Measurements from ENCODE around the gene SLC23A3.

Gene SLC23A3

GRCh38 chr2:219169930-219170654, at the start of gene SLC23A3:
Gene SLC23A3 (minus strand): TSS chr2:219170029. CDS start chr2:219169984, 45 bp downstream.
- DNase-seq (ENCODE audit: low read depth, low spot score): no peak

GRCh38 chr2:219218732-219219701, 49.2 kb upstream of the SLC23A3 start, which contains the start of gene ABCB6:
Gene ABCB6 (minus strand): TSS chr2:219218958. CDS start chr2:219218673, 285 bp downstream.
- peak; percentile 83 for DNase-seq (ENCODE audit: low read depth, low spot score)

DNA sequence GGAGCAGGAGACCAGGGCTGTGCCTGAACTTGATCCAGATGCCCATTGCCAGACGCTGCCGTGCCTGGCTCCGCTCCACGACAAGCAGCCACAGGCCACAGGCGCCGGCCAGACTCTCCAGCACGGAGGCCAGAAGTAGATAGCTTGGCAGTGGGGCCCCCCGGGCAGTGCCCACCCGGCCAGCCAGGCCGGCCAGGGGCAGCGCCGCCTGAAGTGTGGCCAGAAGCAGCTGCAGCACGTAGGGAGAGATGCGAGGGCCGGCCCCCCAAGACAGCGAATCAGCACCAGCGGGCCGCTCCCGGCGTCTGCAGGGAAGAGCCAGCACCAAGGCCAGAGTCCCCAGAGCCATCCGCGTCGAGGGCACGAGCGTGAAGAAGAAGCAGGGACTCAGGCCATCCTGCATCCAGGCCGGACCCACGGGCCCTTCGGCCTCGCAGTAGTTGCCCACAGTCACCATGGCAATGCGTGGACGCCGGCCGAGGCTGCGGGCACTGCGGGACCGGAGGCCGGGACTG, 48.4 kb upstream of the SLC23A3 start:
- no peak for DNase-seq (ENCODE audit: low read depth, low spot score)

- no peak for DNase-seq (ENCODE audit: low read depth, low spot score)
These were observed 46.7 kb upstream of the SLC23A3 start for GRCh38 chr2:219216535-219216915.

GRCh38 chr2:219215871-219216534, 46.2 kb upstream of the SLC23A3 start:
- no peak for DNase-seq (ENCODE audit: low read depth, low spot score)

DNA sequence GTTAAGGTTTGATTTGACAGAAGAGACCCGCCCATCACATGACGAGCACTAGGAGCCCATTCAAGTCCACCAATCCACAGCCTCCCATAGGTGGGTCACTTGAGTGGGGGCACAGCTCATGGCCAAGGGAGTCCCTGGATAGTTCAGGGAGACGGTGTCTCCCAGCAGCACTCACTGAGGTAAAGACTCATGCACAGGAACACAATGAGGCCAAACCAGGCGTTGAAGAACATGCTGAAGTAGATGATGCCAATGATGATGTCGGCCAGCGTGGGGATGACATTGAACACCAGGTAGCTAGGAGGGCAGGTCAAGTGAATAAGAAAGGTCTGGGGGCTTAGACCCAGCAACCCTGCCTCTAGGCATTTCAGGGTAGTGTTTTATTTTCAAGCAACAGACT, 45.0 kb upstream of the SLC23A3 start:
- DNase-seq (ENCODE audit: low read depth, low spot score): no peak

DNA sequence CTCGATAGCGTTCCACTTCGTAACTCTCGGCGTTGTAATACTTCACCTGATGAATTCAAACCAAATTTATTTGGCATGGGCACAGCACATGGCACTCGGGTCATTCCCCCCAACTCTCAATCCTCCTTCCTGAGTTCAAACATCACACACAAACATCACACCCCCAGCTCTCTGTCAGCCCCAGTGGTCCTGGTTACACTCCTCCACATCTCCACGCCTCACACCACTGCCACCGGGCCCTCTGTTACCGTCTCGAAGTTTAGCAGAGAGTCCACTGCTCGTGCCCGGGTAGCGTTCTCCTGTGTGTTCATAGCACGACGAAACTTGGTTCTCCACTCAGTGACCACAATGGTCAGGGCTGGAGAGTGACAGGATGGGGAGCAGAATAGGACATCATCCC, 44.3 kb upstream of the SLC23A3 start:
- DNase-seq (ENCODE audit: low read depth, low spot score): no peak

DNA sequence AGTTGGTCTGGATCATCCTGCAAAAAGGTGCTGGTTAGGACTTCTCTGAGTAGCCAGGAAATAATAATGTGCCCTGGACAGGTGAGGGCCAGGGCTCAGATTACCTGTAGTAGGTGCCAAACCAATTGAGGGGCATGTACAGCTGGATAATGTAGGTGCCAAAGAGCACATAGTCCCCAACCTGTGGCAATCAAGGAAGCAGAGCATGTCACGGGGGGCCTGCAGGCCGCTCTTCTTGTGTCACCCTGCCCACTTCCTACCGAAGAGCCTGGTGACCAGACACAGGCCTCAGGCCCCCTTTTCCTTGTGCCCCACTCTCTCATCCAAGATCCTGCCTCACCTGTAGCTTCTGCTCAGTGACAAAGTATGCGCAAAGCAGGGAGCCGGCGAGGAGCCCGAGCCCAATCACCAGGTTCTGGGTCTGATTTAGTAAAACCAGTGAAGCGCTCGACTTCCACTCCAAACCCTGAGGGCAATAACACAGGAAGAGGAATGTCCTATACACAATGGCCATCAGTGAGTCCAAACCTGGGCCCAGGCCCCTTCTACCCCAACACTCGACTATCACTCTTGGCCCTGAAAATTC, 43.8 kb upstream of the SLC23A3 start:
- no peak for DNase-seq (ENCODE audit: low read depth, low spot score)

DNA sequence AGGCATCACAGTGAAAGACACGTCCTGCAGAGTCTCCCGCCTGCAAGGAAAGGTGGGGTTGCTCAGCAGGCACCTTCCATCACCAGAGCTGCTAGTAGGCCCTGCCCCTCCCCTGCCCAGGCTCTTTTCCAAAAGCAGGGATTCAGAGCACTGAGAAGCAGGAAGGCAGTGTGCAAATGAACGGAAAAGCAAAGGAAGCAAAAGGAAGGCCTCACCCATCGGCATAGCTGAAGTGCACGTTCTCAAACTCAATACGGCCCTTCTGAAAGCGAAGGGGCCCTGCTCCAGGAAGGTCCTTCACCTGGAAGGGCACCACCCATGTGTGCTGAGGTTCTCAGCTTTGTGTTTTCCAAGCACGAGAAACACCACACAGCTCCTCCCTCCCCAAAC, 43.2 kb upstream of the SLC23A3 start:
- DNase-seq (ENCODE audit: low read depth, low spot score): no peak

- no peak for DNase-seq (ENCODE audit: low read depth, low spot score)
These were observed 41.1 kb upstream of the SLC23A3 start for GRCh38 chr2:219210886-219211362.

GRCh38 chr2:219210196-219210885, 40.5 kb upstream of the SLC23A3 start:
- DNase-seq (ENCODE audit: low read depth, low spot score): no peak

DNA sequence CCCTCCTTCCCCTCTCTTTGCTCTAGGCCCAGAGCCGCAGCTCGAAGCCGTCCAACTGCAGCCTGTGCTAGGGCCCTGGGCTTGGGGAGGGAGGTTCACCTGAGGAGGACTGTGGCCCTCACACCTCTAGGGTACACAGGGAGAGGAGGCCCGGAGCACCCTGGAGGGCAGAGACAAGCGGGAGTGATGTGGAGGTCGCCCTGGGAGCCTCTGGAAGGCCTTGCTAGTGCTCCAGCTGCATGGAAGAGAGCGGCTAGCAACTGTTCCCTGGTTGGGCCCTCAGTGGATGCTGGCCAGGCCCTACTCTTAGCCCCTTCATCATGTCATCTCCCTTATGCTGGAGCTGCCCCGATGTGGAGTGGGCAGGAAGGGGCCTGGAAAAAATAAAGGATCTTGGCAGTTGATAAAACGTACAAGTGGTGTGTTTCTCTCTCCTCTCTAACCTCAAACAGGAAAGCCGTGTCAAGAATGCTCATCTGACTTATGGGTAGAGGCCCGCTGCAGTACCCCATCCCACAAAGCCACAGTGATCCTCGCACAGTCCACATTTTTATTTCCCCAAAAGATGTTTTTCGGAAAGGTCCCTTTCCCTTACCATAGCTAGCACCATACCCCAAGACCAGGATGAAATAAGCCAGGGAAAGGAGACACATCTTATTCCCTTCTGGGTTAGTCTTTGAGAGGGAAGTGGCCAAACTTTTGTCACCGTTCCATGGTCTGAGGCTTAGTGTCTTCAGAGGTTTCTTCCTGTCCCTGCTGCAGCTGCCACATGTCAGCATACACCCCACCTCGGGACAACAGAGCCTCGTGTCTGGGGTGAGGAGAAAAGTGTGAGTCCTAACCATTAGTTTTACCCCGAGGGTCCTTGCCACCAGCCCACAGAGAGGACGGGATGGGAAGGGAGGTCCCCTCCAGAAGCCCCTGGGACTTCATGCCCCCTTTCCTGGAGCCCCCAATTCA, 39.7 kb upstream of the SLC23A3 start:
- no peak for DNase-seq (ENCODE audit: low read depth, low spot score)

- DNase-seq (ENCODE audit: low read depth, low spot score): no peak
These were observed 38.3 kb upstream of the SLC23A3 start for GRCh38 chr2:219207884-219208740.

DNA sequence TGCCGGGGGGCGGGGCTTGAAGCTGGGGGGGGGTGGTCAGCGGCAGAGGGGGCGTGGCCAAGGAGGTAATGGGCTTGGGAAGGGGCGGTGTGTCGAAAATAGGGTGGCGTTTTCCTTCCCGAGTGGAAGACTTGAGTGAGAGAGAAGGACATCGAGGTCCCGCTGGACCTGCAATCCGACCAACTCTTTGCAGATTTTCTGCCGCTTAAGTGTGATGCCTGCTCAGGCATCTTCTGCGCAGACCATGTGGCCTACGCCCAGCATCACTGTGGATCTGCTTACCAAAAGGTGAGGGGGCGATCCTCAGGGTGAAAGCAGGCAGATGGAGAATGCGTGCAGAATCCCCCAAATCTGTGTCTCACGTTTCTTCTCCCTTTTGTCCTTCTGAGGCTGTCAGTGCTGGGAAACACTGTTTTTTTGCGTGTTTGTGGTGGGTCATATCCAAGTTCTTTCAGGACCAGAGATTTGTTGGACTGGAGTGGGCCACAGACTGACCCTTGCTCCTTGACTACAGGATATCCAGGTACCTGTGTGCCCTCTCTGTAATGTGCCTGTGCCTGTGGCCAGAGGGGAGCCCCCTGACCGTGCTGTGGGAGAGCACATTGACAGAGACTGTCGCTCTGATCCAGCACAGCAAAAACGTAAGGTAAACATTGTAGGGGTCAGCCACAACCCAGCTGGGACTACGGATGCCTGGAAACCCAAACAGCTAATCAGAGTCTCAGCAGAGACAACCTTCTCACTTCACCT, 37.5 kb upstream of the SLC23A3 start:
- DNase-seq (ENCODE audit: low read depth, low spot score): no peak

- DNase-seq (ENCODE audit: low read depth, low spot score): peak; percentile 87
These were observed 36.7 kb upstream of the SLC23A3 start, which contains the start of gene ZFAND2B for GRCh38 chr2:219206328-219207133. Gene ZFAND2B (plus strand): TSS chr2:219206782. CDS start chr2:219206988, 206 bp downstream.

- DNase-seq (ENCODE audit: low read depth, low spot score): no peak
These were observed 36.1 kb upstream of the SLC23A3 start for GRCh38 chr2:219205981-219206327.

DNA sequence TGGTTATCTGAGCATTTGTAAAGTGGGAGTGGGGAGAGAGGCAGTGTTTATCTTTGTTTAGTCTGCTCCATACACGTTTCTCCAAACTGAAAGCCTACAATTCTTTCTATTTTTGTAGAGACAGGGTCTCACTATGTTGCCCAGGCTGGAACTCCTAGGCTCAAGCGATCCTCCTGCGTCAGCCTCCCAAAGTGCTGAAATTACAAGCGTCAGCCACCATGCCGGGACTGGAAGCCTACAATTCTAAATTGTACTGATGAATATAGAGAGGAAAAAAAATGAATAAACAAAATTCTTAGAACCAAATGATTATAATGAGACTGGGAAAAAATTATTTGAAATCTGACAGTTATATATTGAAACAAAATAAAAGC, 35.3 kb upstream of the SLC23A3 start:
- DNase-seq (ENCODE audit: low read depth, low spot score): no peak
